ENCODE measurements around the gene CCN2. TPM values are rescaled to one million over a fixed set of nuclear protein-coding genes. Genes with fewer than 3 reads are reported as not detected.
"Not testable (repeated sequence)": the region's sequence is repeated elsewhere in the genome, so short reads cannot be mapped to it uniquely, and the experiment has no call there.

The CCN2 gene
- total RNA-seq, 1 donor from 2014 or later, result 12.5 TPM

GRCh38 chr6:131917763-131918649, 33.2 kb downstream of the CCN2 start:
- intact Hi-C loops (cut with DNase I), result no loop called here
- no peak for DNase-seq (ENCODE audit: missing footprints)
- no peak for ATAC-seq

GRCh38 chr6:131917318-131917717, 33.9 kb downstream of the CCN2 start:
- ATAC-seq (no peak), DNase-seq (ENCODE audit: missing footprints) (no peak)
- intact Hi-C loops (cut with DNase I), result no loop called here

- no peak for DNase-seq (ENCODE audit: missing footprints)
- ATAC-seq, result no peak
- intact Hi-C loops (cut with DNase I), result no loop called here
These were observed 34.3 kb downstream of the CCN2 start for GRCh38 chr6:131916847-131917246.

GRCh38 chr6:131916091-131916796, 34.9 kb downstream of the CCN2 start:
- DNase-seq (ENCODE audit: missing footprints); ATAC-seq; intact Hi-C loops (cut with DNase I): not testable (repeated sequence)

GRCh38 chr6:131914967-131915751, 36.0 kb downstream of the CCN2 start:
- DNase-seq (ENCODE audit: missing footprints) (no peak), ATAC-seq (peak; percentile 56)
- intact Hi-C loops (cut with DNase I), result loop anchor here (5.0 kb wide), 2 partner anchors 133 to 223 kb away; no protein-coding TSS in a partner anchor

- no peak for DNase-seq (ENCODE audit: missing footprints)
- intact Hi-C loops (cut with DNase I), result loop anchor here (5.0 kb wide), 2 partner anchors 132 to 222 kb away; no protein-coding TSS in a partner anchor
- ATAC-seq, result no peak
These were observed 36.9 kb downstream of the CCN2 start for GRCh38 chr6:131914234-131914633.

GRCh38 chr6:131911951-131912350, 39.2 kb downstream of the CCN2 start:
- intact Hi-C loops (cut with DNase I), result loop anchor here (5.0 kb wide), 2 partner anchors 130 to 220 kb away; no protein-coding TSS in a partner anchor
- no peak for ATAC-seq
- no peak for DNase-seq (ENCODE audit: missing footprints)

- no peak for DNase-seq (ENCODE audit: missing footprints)
- intact Hi-C loops (cut with DNase I), result loop anchor here (5.0 kb wide), 2 partner anchors 129 to 219 kb away; no protein-coding TSS in a partner anchor
- ATAC-seq, result no peak
These were observed 40.2 kb downstream of the CCN2 start for GRCh38 chr6:131910956-131911355.

GRCh38 chr6:131910219-131910589, 41.0 kb downstream of the CCN2 start:
- no peak for ATAC-seq
- intact Hi-C loops (cut with DNase I), result loop anchor here (5.0 kb wide), 2 partner anchors 128 to 218 kb away; no protein-coding TSS in a partner anchor
- DNase-seq (ENCODE audit: missing footprints), result no peak

- DNase-seq (ENCODE audit: missing footprints) (no peak), ATAC-seq (peak; percentile 75)
- intact Hi-C loops (cut with DNase I), result loop anchor here (5.0 kb wide), 2 partner anchors 127 to 217 kb away; no protein-coding TSS in a partner anchor
These were observed 41.6 kb downstream of the CCN2 start for GRCh38 chr6:131909408-131910218.

GRCh38 chr6:131908787-131909186, 42.4 kb downstream of the CCN2 start:
- DNase-seq (ENCODE audit: missing footprints); intact Hi-C loops (cut with DNase I); ATAC-seq: not testable (repeated sequence)

- intact Hi-C loops (cut with DNase I); ATAC-seq: not testable (repeated sequence)
These were observed 47.4 kb downstream of the CCN2 start for GRCh38 chr6:131903734-131904133.

GRCh38 chr6:131901326-131901873, 49.8 kb downstream of the CCN2 start:
- ATAC-seq; intact Hi-C loops (cut with DNase I); DNase-seq (ENCODE audit: missing footprints): not testable (repeated sequence)

More at GRCh38 chr6:131903734-131904133, 47.4 kb downstream of the CCN2 start:
- not testable (repeated sequence) for DNase-seq (ENCODE audit: missing footprints)

- DNase-seq (ENCODE audit: missing footprints) (no peak), ATAC-seq (no peak)
- intact Hi-C loops (cut with DNase I), result no loop called here
These were observed 50.9 kb downstream of the CCN2 start for GRCh38 chr6:131900231-131900630.

GRCh38 chr6:131898718-131899117, 52.5 kb downstream of the CCN2 start:
- no peak for DNase-seq (ENCODE audit: missing footprints)
- no peak for ATAC-seq
- intact Hi-C loops (cut with DNase I), result no loop called here

Measured in Right ventricle myocardium inferior (tissue), 1 donor.